Measurements from ENCODE around the gene OR5B17. TPM values are rescaled to one million over a fixed set of nuclear protein-coding genes. Genes with fewer than 3 reads are reported as not detected.

Gene OR5B17
- total and polyA plus RNA-seq, 4 experiments from 2014 or later: not detected

DNA sequence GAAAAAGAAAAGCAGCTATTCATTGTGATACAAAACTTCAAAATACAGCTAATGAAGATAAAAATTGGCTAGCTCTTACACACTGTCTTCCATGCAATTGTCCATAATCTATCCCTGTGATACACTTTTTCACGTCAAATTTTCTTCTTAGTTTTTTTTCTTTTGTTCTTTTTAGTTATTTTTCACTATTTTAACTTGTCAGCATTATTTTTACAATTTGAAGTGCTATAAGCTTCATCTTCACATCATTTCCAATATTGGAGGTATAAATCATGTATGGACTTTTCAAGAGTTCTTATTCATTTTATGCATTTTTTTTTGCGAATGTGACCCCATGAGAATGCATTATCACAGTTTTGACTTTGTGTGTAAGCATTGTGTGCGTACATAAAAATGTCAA is 4.1 kb downstream of the OR5B17 start:
- DNase-seq: no peak
- POLR2A ChIA-PET (ENCODE audit: partially characterized antibody): no interaction called here
- H3K4me1 ChIP-seq (ENCODE audit: insufficient read depth, low read length): no peaks in the 10 kb centered on the region
- no peaks in the 10 kb centered on the region for H3K36me3 ChIP-seq (ENCODE audit: insufficient read depth, low read length)
- intact Hi-C loops (cut with micrococcal nuclease): no loop called here
- Mint-ChIP-seq H3K27me3 (peaks cover 9 to 10% of the 10 kb centered on the region in 2 donors), H3K9me3 (no peaks in the 10 kb centered on the region), H3K36me3 (no peaks in the 10 kb centered on the region), H3K4me3 (no peak overlapping the region), H3K27ac (no peak overlapping the region), H3K4me1 (no peaks in the 10 kb centered on the region)
- CTCF ChIA-PET (ENCODE audit: partially characterized antibody): no interaction called here
- H3K27me3 ChIP-seq (ENCODE audit: insufficient read depth, low read length): no peaks in the 10 kb centered on the region
- no peak overlapping the region for H3K27ac ChIP-seq (ENCODE audit: low read depth, low read length)
- no peak overlapping the region for H3K4me3 ChIP-seq (ENCODE audit: low read length in 2 of 2)
- no peaks in the 10 kb centered on the region for H3K9me3 ChIP-seq (ENCODE audit: control insufficient read depth in 1 of 2, low read length in 2 of 2)

- intact Hi-C loops (cut with micrococcal nuclease): no loop called here
Observed at GRCh38 chr11:58345204-58345603, 13.7 kb downstream of the OR5B17 start.

DNA sequence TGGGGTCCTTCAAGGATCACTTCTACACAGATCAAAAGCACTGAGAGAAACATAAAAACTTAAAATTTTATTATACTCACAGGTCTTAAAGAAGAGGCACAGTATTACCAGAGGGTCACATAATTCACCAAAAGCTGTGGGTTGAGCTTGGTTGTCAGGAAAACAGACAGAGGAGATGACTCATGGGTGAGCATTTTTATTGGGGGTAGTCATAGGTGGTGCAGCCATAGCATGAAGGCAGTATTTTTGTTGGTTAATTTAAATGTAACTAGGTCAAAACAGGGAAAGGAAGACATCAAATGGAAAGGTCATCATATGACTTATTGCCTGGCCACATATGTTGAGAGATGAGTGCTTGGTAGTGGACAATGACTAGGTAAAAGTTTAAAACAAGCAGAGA is 24.2 kb downstream of the OR5B17 start:
- no peak overlapping the region for H3K27ac ChIP-seq (ENCODE audit: low read depth, low read length)
- H3K27me3 ChIP-seq (ENCODE audit: insufficient read depth, low read length): no peaks in the 10 kb centered on the region
- H3K4me1 ChIP-seq (ENCODE audit: insufficient read depth, low read length): no peaks in the 10 kb centered on the region
- CTCF ChIA-PET (ENCODE audit: partially characterized antibody): no interaction called here
- Mint-ChIP-seq H3K27ac (no peak overlapping the region), H3K4me3 (no peak overlapping the region), H3K27me3 (peaks cover 7 to 12% of the 10 kb centered on the region in 2 donors), H3K36me3 (no peaks in the 10 kb centered on the region), H3K4me1 (no peaks in the 10 kb centered on the region), H3K9me3 (peaks cover 0 to 25% (median 15%) of the 10 kb centered on the region in 8 donors)
- H3K36me3 ChIP-seq (ENCODE audit: insufficient read depth, low read length): no peaks in the 10 kb centered on the region
- POLR2A ChIA-PET (ENCODE audit: partially characterized antibody): no interaction called here
- no peaks in the 10 kb centered on the region for H3K9me3 ChIP-seq (ENCODE audit: control insufficient read depth in 1 of 2, low read length in 2 of 2)
- intact Hi-C loops (cut with micrococcal nuclease): no loop called here
- H3K4me3 ChIP-seq (ENCODE audit: low read length in 2 of 2): no peak overlapping the region
- DNase-seq: no peak

More at GRCh38 chr11:58345204-58345603, 13.7 kb downstream of the OR5B17 start:
- no peak overlapping the region for H3K4me3 Mint-ChIP-seq
- Histone ChIP-seq H3K27me3 (ENCODE audit: insufficient read depth, low read length) (no peaks in the 10 kb centered on the region), H3K4me1 (ENCODE audit: insufficient read depth, low read length) (no peaks in the 10 kb centered on the region), H3K9me3 (ENCODE audit: control insufficient read depth in 1 of 2, low read length in 2 of 2) (no peaks in the 10 kb centered on the region), H3K36me3 (ENCODE audit: insufficient read depth, low read length) (no peaks in the 10 kb centered on the region), H3K27ac (ENCODE audit: low read depth, low read length) (no peak overlapping the region), H3K4me3 (ENCODE audit: low read length in 2 of 2) (no peak overlapping the region)
- no peaks in the 10 kb centered on the region for H3K4me1 Mint-ChIP-seq
- H3K9me3 Mint-ChIP-seq: peaks cover 0 to 12% (median 2%) of the 10 kb centered on the region in 8 donors
- DNase-seq: no peak
- H3K27ac Mint-ChIP-seq: no peak overlapping the region
- CTCF ChIA-PET (ENCODE audit: partially characterized antibody): no interaction called here
- no peaks in the 10 kb centered on the region for H3K36me3 Mint-ChIP-seq
- POLR2A ChIA-PET (ENCODE audit: partially characterized antibody): no interaction called here
- H3K27me3 Mint-ChIP-seq: no peaks in the 10 kb centered on the region

- no peaks in the 10 kb centered on the region for H3K4me1 ChIP-seq (ENCODE audit: insufficient read depth, low read length)
- DNase-seq: no peak
- no peak overlapping the region for H3K4me3 ChIP-seq (ENCODE audit: low read length in 2 of 2)
- Mint-ChIP-seq H3K4me3 (no peak overlapping the region), H3K27ac (no peak overlapping the region), H3K27me3 (peaks cover 13 to 16% of the 10 kb centered on the region in 2 donors), H3K9me3 (peaks cover 0 to 44% (median 24%) of the 10 kb centered on the region in 8 donors), H3K36me3 (no peaks in the 10 kb centered on the region), H3K4me1 (no peaks in the 10 kb centered on the region)
- intact Hi-C loops (cut with micrococcal nuclease): loop anchor here (1.0 kb wide), 1 partner anchor 30 kb away; no protein-coding TSS in a partner anchor
- no peaks in the 10 kb centered on the region for H3K27me3 ChIP-seq (ENCODE audit: insufficient read depth, low read length)
- no peaks in the 10 kb centered on the region for H3K9me3 ChIP-seq (ENCODE audit: control insufficient read depth in 1 of 2, low read length in 2 of 2)
- H3K36me3 ChIP-seq (ENCODE audit: insufficient read depth, low read length): no peaks in the 10 kb centered on the region
- ChIA-PET CTCF (ENCODE audit: partially characterized antibody) (no interaction called here), POLR2A (ENCODE audit: partially characterized antibody) (no interaction called here)
- no peak overlapping the region for H3K27ac ChIP-seq (ENCODE audit: low read depth, low read length)
Observed at GRCh38 chr11:58330861-58331260, 28.0 kb downstream of the OR5B17 start.

GRCh38 chr11:58318532-58318931 is 40.3 kb downstream of the OR5B17 start:
- no peak overlapping the region for H3K27ac Mint-ChIP-seq

GRCh38 chr11:58316142-58316541 is 42.7 kb downstream of the OR5B17 start:
- intact Hi-C loops (cut with micrococcal nuclease): no loop called here
- DNase-seq: no peak
- H3K36me3 Mint-ChIP-seq: peaks cover 0 to 3% of the 10 kb centered on the region in 2 donors
- H3K4me1 ChIP-seq (ENCODE audit: insufficient read depth, low read length): no peaks in the 10 kb centered on the region
- H3K27me3 ChIP-seq (ENCODE audit: insufficient read depth, low read length): no peaks in the 10 kb centered on the region
- H3K4me3 ChIP-seq (ENCODE audit: low read length in 2 of 2): no peak overlapping the region
- no peak overlapping the region for H3K27ac ChIP-seq (ENCODE audit: low read depth, low read length)
- no peaks in the 10 kb centered on the region for H3K36me3 ChIP-seq (ENCODE audit: insufficient read depth, low read length)
- H3K27ac Mint-ChIP-seq: no peak overlapping the region
- H3K9me3 Mint-ChIP-seq: peaks cover 0 to 12% (median 5%) of the 10 kb centered on the region in 8 donors
- H3K4me1 Mint-ChIP-seq: no peaks in the 10 kb centered on the region
- H3K9me3 ChIP-seq (ENCODE audit: control insufficient read depth in 1 of 2, low read length in 2 of 2): no peaks in the 10 kb centered on the region
- ChIA-PET CTCF (ENCODE audit: partially characterized antibody) (no interaction called here), POLR2A (ENCODE audit: partially characterized antibody) (no interaction called here)
- no peak overlapping the region for H3K4me3 Mint-ChIP-seq
- peaks cover 9 to 15% of the 10 kb centered on the region in 2 donors for H3K27me3 Mint-ChIP-seq

More at GRCh38 chr11:58318532-58318931, 40.3 kb downstream of the OR5B17 start:
- Mint-ChIP-seq H3K27me3 (peaks cover 4 to 7% of the 10 kb centered on the region in 2 donors), H3K36me3 (no peaks in the 10 kb centered on the region), H3K4me3 (no peak overlapping the region), H3K9me3 (peaks cover 0 to 6% (median 0%) of the 10 kb centered on the region in 8 donors), H3K4me1 (no peaks in the 10 kb centered on the region)
- Histone ChIP-seq H3K27me3 (ENCODE audit: insufficient read depth, low read length) (no peaks in the 10 kb centered on the region), H3K36me3 (ENCODE audit: insufficient read depth, low read length) (no peaks in the 10 kb centered on the region), H3K9me3 (ENCODE audit: control insufficient read depth in 1 of 2, low read length in 2 of 2) (no peaks in the 10 kb centered on the region), H3K4me1 (ENCODE audit: insufficient read depth, low read length) (no peaks in the 10 kb centered on the region), H3K4me3 (ENCODE audit: low read length in 2 of 2) (no peak overlapping the region), H3K27ac (ENCODE audit: low read depth, low read length) (no peak overlapping the region)
- POLR2A ChIA-PET (ENCODE audit: partially characterized antibody): no interaction called here
- intact Hi-C loops (cut with micrococcal nuclease): no loop called here
- DNase-seq: no peak
- CTCF ChIA-PET (ENCODE audit: partially characterized antibody): no interaction called here

Other genes starting within 250 kb of the OR5B17 start
- gene OR9I1, start 233.5 kb downstream of the OR5B17 start, total RNA-seq: not detected
- not detected for gene OR9I1, start 233.5 kb downstream of the OR5B17 start, polyA plus RNA-seq
- not detected for gene OR9Q2, start 170.0 kb downstream of the OR5B17 start, total RNA-seq
- gene OR9Q2, start 170.0 kb downstream of the OR5B17 start, polyA plus RNA-seq: not detected
- not detected for gene OR1S2, start 154.9 kb downstream of the OR5B17 start, total RNA-seq
- gene OR1S2, start 154.9 kb downstream of the OR5B17 start, polyA plus RNA-seq: not detected
- gene OR1S1, start 146.3 kb downstream of the OR5B17 start, total RNA-seq: not detected
- gene OR1S1, start 146.3 kb downstream of the OR5B17 start, polyA plus RNA-seq: not detected
- not detected for gene OR10Q1, start 130.2 kb downstream of the OR5B17 start, total RNA-seq
- not detected for gene OR10Q1, start 130.2 kb downstream of the OR5B17 start, polyA plus RNA-seq
- gene OR10W1, start 90.8 kb downstream of the OR5B17 start, total RNA-seq: not detected
- gene OR10W1, start 90.8 kb downstream of the OR5B17 start, polyA plus RNA-seq: not detected
- not detected for gene OR5B3, start 47.8 kb upstream of the OR5B17 start, total RNA-seq
- gene OR5B3, start 47.8 kb upstream of the OR5B17 start, polyA plus RNA-seq: not detected
- gene OR5B2, start 69.1 kb upstream of the OR5B17 start, total RNA-seq: under 1 TPM in 1 of 2 experiments, not detected in 1; 0.29 TPM
- not detected for gene OR5B2, start 69.1 kb upstream of the OR5B17 start, polyA plus RNA-seq
- gene OR5B12, start 83.2 kb upstream of the OR5B17 start, total RNA-seq: not detected
- gene OR5B12, start 83.2 kb upstream of the OR5B17 start, polyA plus RNA-seq: not detected
- gene OR5B21, start 149.0 kb upstream of the OR5B17 start, total RNA-seq: under 1 TPM; 0.61 to 0.99 TPM
- gene OR5B21, start 149.0 kb upstream of the OR5B17 start, polyA plus RNA-seq: not detected
- 100 to 1,000 TPM; 138 to 147 TPM for gene LPXN, start 216.8 kb upstream of the OR5B17 start, total RNA-seq
- gene LPXN, start 216.8 kb upstream of the OR5B17 start, polyA plus RNA-seq: 100 to 1,000 TPM; 251 to 281 TPM
- 10 to 100 TPM; 38.0 to 38.4 TPM for gene ZFP91, start 220.0 kb upstream of the OR5B17 start, total RNA-seq
- 1 to 10 TPM; 3.8 to 7.3 TPM for gene ZFP91, start 220.0 kb upstream of the OR5B17 start, polyA plus RNA-seq